Endothelial cell of umbilical vein (primary cell): ENCODE data around the gene TEX11. TPM values are rescaled to one million over a fixed set of nuclear protein-coding genes. Genes with fewer than 3 reads are reported as not detected.
"Not testable (repeated sequence)": the region's sequence is repeated elsewhere in the genome, so short reads cannot be mapped to it uniquely, and the experiment has no call there.

Experiments
- BruUV-seq: library from RNA; stranded (reverse); fragments of 400-500 nt; replicated peaks from 2 replicates; lab custom pipeline; 2021; lab: Mats Ljungman, UMichigan
- CTCF ChIA-PET: fragments of 300-600, 350-600 bp; sonication (Branson Sonifier 250); formaldehyde crosslinking; loops from one replicate; lab custom pipeline; 2021; ENCODE audit warnings: antibody characterized with exemption, inconsistent platforms; lab: Charles Lee
- POLR2A ChIA-PET: fragments of 300-600, 350-600 bp; sonication (Branson Sonifier 250); formaldehyde crosslinking; loops from one replicate; lab custom pipeline; 2021; ENCODE audit warnings: antibody characterized with exemption, inconsistent platforms; lab: Charles Lee
- DNase-seq: peaks from one replicate; pipeline ENCODE4 v3.0.0-alpha.2; 2011; ENCODE audit warnings: low read depth, low spot score
- FAIRE-seq: peaks from 2 replicates; lab custom pipeline; 2011; peaks lifted over from hg19 to GRCh38; lab: Jason Lieb, UNC
- H2AFZ ChIP-seq: 2 replicates; pipeline ENCODE4 v1.6.0; 2012; ENCODE audit warnings: low read depth, low read length, control low read depth, inconsistent platforms
- H3K27ac ChIP-seq: 2 replicates; pipeline ENCODE4 v1.5.1; 2011; ENCODE audit warnings: low read depth, mild to moderate bottlenecking, control low read depth, low read length, moderate library complexity; ENCODE audit not compliant: insufficient read depth
- H3K27me3 ChIP-seq, 2 experiments: 2 replicates each; pipeline versions ENCODE4 v1.6.0 to v1.6.1; 2011; ENCODE audit warnings: low read length in 2 of 2, mixed read lengths in 1 of 2; ENCODE audit not compliant: control insufficient read depth in 2 of 2, insufficient read depth in 2 of 2
- H3K36me3 ChIP-seq, 2 experiments: 2 replicates in 1 of 2; 3 replicates in 1 of 2; pipeline ENCODE4 v1.5.1; 2011; ENCODE audit warnings: low read length in 2 of 2, mild to moderate bottlenecking in 1 of 2, moderate library complexity in 1 of 2; ENCODE audit not compliant: control insufficient read depth in 2 of 2, insufficient read depth in 2 of 2; ENCODE audit errors: extremely low read depth in 1 of 2
- H3K4me1 ChIP-seq: 3 replicates; pipeline ENCODE4 v1.5.1; 2011; ENCODE audit warnings: mild to moderate bottlenecking, low read length; ENCODE audit not compliant: control insufficient read depth, insufficient read depth; ENCODE audit errors: extremely low read depth
- H3K4me2 ChIP-seq: 2 replicates; pipeline ENCODE4 v1.6.1; 2011; ENCODE audit warnings: low read length, control low read depth, mixed read lengths; ENCODE audit not compliant: insufficient read depth
- H3K4me3 ChIP-seq, 3 experiments: fragments of 200-600 bp in 1 of 3; sonication (generic), shearing (Covaris generic) in 1 of 3; replicated peaks in 1 of 3; 2 replicates each; pipeline ENCODE4 v1.5.1; 2011 to 2016; ENCODE audit warnings: control low read depth in 3 of 3, low read length in 3 of 3, mild to moderate bottlenecking in 2 of 3, inconsistent platforms in 1 of 3, low read depth in 1 of 3, moderate library complexity in 1 of 3; ENCODE audit not compliant: insufficient read depth in 1 of 3
- H3K79me2 ChIP-seq: 2 replicates; pipeline ENCODE4 v1.6.0; 2012; ENCODE audit warnings: low read length, inconsistent platforms; ENCODE audit not compliant: control insufficient read depth, insufficient read depth
- H3K9ac ChIP-seq: replicated peaks from 2 replicates; pipeline ENCODE3; 2011; ENCODE audit warnings: low read length, control low read depth; ENCODE audit not compliant: insufficient read depth; ENCODE audit errors: extremely low read depth
- H3K9me1 ChIP-seq: replicated peaks from 3 replicates; pipeline ENCODE4 v1.6.0; 2011; ENCODE audit warnings: mild to moderate bottlenecking, low read length; ENCODE audit not compliant: control insufficient read depth, insufficient read depth; ENCODE audit errors: extremely low read depth
- H3K9me3 ChIP-seq: replicated peaks from 2 replicates; pipeline ENCODE4 v1.5.1; 2012; ENCODE audit warnings: low read length, inconsistent platforms; ENCODE audit not compliant: control insufficient read depth, insufficient read depth
- H4K20me1 ChIP-seq: replicated peaks from 2 replicates; pipeline ENCODE3; 2011; ENCODE audit warnings: mild to moderate bottlenecking, low read length; ENCODE audit not compliant: control insufficient read depth, insufficient read depth; ENCODE audit errors: extremely low read depth
- EZH2 ChIP-seq: IDR thresholded peaks from 2 replicates; pipeline ENCODE4 v1.6.1; 2012; ENCODE audit warnings: borderline replicate concordance, low read depth, mild to moderate bottlenecking, moderate library complexity, low read length, inconsistent platforms; ENCODE audit not compliant: severe bottlenecking
- FOS ChIP-seq: IDR thresholded peaks from 2 replicates; pipeline ENCODE4 v1.6.1; 2011; ENCODE audit warnings: mild to moderate bottlenecking, low read length, moderate library complexity, borderline replicate concordance; ENCODE audit not compliant: insufficient read depth
- GATA2 ChIP-seq: IDR thresholded peaks from 2 replicates; pipeline ENCODE4 v1.7.0; 2011; ENCODE audit warnings: low read depth, mild to moderate bottlenecking, moderate library complexity, mixed read lengths, low read length; ENCODE audit not compliant: insufficient read length, insufficient read depth
- JUN ChIP-seq: IDR thresholded peaks from 2 replicates; pipeline ENCODE4 v1.6.1; 2011; ENCODE audit warnings: borderline replicate concordance, low read depth; ENCODE audit not compliant: insufficient read length, insufficient read depth
- MYC ChIP-seq: IDR thresholded peaks from one replicate; pipeline ENCODE4 v1.6.1; 2011; ENCODE audit warnings: mild to moderate bottlenecking, low read depth, low read length
- POLR2A ChIP-seq: IDR thresholded peaks from 2 replicates; pipeline ENCODE4 v1.6.1; 2012; ENCODE audit warnings: low read depth, mild to moderate bottlenecking, control low read depth, low read length
- POLR2AphosphoS5 ChIP-seq: IDR thresholded peaks from 2 replicates; pipeline ENCODE4 v1.6.1; 2012; ENCODE audit warnings: low read depth, mild to moderate bottlenecking, control low read depth, low read length, moderate library complexity; ENCODE audit not compliant: insufficient read depth
- dilution Hi-C: fragments of 300-500 bp; cut with MboI; formaldehyde crosslinking; loops from one replicate; pipeline ENCODE4 v1.15.0; 2019; ENCODE audit warnings: low sequenced_read_pairs; ENCODE audit not compliant: extremely low pct_ligation_motif_present
- intact Hi-C: fragments of 100-400 bp; cut with micrococcal nuclease; formaldehyde crosslinking; loops from one replicate; pipeline ENCODE4 v1.10.0; 2022
- polyA plus RNA-seq, 4 experiments: library from polyadenylated mRNA; depleted of rRNA in 3 of 4; stranded (reverse) in 3 of 4; unstranded in 1 of 4; fragments of >200 nt; gene quantifications; 2 replicates each; pipeline versions ENCODE4 v1.2.1 to v1.2.3, GENCODE V29; 2011 to 2012; ENCODE audit warnings: missing spikeins in 1 of 4
- total RNA-seq: library from RNA; stranded (reverse); gene quantifications from 2 replicates; pipeline ENCODE4 v1.2.3, GENCODE V29; 2021
- TF ChIP-seq, protein P1 (sequence below), 2 donors: IDR thresholded peaks; 1 replicate in 1 of 2; 2 replicates in 1 of 2; pipeline ENCODE4 v1.5.1; 2011; ENCODE audit warnings: low read length in 2 of 2, mild to moderate bottlenecking in 2 of 2, moderate library complexity in 2 of 2, control low read depth in 1 of 2, inconsistent platforms in 1 of 2, low read depth in 1 of 2; ENCODE audit not compliant: insufficient read depth in 1 of 2; ENCODE audit errors: extremely low read depth in 1 of 2
- TF ChIP-seq, protein P2 (sequence below): IDR thresholded peaks from 2 replicates; pipeline ENCODE4 v1.6.1; 2011; ENCODE audit not compliant: insufficient read depth, insufficient read length

TEX11 gene
- total and polyA plus RNA-seq, 2 donors (not counting 3 experiments of a cell fraction or from before 2014, with no cell fraction given): not detected

DNA sequence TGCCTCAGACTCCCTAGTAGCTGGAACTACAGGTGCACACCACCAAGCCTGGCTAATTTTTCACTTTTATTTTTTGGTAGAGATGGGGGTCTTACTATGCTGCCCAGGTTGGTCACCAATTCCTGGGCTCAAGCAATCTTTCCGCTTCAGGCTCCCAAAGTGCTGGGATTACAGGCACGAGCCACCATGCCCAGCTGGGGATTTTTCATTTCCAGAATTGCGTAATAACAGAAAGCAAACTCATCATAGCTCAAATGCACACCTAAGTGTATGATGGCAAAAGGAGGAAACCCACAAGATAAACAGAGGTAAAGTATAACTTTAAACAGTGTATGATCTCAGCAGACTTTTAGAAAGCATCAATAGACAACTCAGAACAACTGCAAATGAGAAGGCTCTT lies 56.2 kb downstream of the TEX11 start:
- no peak overlapping the region for H3K4me3 ChIP-seq
- dilution Hi-C loops (no loop called here), intact Hi-C loops (no loop called here)
- no peaks in the 10 kb centered on the region for H3K27me3 ChIP-seq
- no peaks in the 10 kb centered on the region for H4K20me1 ChIP-seq
- no peak overlapping the region for H2AFZ ChIP-seq
- no peak overlapping the region for H3K9ac ChIP-seq
- no peaks in the 10 kb centered on the region for H3K9me3 ChIP-seq
- no peak overlapping the region for H3K4me2 ChIP-seq
- DNase-seq (no peak), FAIRE-seq (no peak)
- no peaks in the 10 kb centered on the region for H3K4me1 ChIP-seq
- TF ChIP-seq MYC (no peak), POLR2A (no peak), JUN (no peak), FOS (no peak), EZH2 (no peak), GATA2 (no peak), POLR2AphosphoS5 (no peak)
- TF ChIP-seq, protein P1, sequence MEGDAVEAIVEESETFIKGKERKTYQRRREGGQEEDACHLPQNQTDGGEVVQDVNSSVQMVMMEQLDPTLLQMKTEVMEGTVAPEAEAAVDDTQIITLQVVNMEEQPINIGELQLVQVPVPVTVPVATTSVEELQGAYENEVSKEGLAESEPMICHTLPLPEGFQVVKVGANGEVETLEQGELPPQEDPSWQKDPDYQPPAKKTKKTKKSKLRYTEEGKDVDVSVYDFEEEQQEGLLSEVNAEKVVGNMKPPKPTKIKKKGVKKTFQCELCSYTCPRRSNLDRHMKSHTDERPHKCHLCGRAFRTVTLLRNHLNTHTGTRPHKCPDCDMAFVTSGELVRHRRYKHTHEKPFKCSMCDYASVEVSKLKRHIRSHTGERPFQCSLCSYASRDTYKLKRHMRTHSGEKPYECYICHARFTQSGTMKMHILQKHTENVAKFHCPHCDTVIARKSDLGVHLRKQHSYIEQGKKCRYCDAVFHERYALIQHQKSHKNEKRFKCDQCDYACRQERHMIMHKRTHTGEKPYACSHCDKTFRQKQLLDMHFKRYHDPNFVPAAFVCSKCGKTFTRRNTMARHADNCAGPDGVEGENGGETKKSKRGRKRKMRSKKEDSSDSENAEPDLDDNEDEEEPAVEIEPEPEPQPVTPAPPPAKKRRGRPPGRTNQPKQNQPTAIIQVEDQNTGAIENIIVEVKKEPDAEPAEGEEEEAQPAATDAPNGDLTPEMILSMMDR (IDR thresholded peaks at IDR 0.05; ENCODE audit: extremely low read depth in 1 of 2, insufficient read depth in 1 of 2, low read depth in 1 of 2, low read length in 2 of 2): no peak
- TF ChIP-seq, protein P2, sequence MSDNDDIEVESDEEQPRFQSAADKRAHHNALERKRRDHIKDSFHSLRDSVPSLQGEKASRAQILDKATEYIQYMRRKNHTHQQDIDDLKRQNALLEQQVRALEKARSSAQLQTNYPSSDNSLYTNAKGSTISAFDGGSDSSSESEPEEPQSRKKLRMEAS: no peak
- CTCF ChIA-PET: no interaction called here
- no peak overlapping the region for H3K27ac ChIP-seq
- BruUV-seq: no TSS peak
- no peaks in the 10 kb centered on the region for H3K36me3 ChIP-seq
- no peaks in the 10 kb centered on the region for H3K79me2 ChIP-seq
- H3K9me1 ChIP-seq: no peaks in the 10 kb centered on the region
- POLR2A ChIA-PET: no interaction called here

DNA sequence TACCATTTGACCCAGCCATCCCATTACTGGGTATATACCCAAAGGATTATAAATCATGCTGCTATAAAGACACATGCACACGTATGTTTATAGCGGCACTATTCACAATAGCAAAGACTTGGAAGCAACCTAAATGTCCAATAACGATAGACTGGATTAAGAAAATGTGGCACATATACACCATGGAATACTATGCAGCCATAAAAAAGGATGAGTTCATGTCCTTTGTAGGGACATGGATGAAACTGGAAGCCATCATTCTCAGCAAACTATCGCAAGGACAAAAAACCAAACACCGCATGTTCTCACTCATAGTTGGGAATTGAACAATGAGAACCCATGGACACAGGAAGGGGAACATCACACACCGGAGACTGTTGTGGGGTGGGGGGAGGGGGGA lies 64.4 kb downstream of the TEX11 start:
- FAIRE-seq, intact Hi-C loops, H3K9me3 ChIP-seq, H3K4me2 ChIP-seq, dilution Hi-C loops, H4K20me1 ChIP-seq, H3K27ac ChIP-seq, H2AFZ ChIP-seq, H3K9ac ChIP-seq, BruUV-seq, CTCF ChIA-PET, H3K9me1 ChIP-seq, H3K4me1 ChIP-seq, POLR2A ChIA-PET, DNase-seq, H3K79me2 ChIP-seq, H3K4me3 ChIP-seq, H3K36me3 ChIP-seq, H3K27me3 ChIP-seq: not testable (repeated sequence)

DNA sequence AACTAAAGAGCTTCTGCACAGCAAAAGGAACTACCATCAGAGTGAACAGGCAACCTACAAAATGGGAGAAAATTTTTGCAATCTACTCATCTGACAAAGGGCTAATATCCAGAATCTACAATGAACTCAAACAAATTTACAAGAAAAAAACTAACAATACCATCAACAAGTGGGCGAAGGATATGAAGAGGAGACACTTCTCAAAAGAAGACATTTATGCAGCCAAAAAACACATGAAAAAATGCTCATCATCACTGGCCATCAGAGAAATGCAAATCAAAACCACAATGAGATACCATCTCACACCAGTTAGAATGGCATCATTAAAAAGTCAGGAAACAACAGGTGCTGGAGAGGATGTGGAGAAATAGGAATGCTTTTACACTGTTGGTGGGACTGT lies 64.9 kb downstream of the TEX11 start:
- H3K36me3 ChIP-seq, POLR2A ChIA-PET, H3K4me2 ChIP-seq, BruUV-seq, CTCF ChIA-PET, H3K27me3 ChIP-seq, H3K9me3 ChIP-seq, H3K9me1 ChIP-seq, H3K4me1 ChIP-seq, H3K79me2 ChIP-seq, dilution Hi-C loops, DNase-seq, intact Hi-C loops, H2AFZ ChIP-seq, H3K27ac ChIP-seq, H3K9ac ChIP-seq, H4K20me1 ChIP-seq, H3K4me3 ChIP-seq, FAIRE-seq: not testable (repeated sequence)
